MCF 10A (cell line): ENCODE measurements around the gene TRIM44. TPM values are rescaled to one million over a fixed set of nuclear protein-coding genes. Genes with fewer than 3 reads are reported as not detected.

Experiments
- BruUV-seq: library from RNA; stranded (reverse); fragments of 400-500 nt; replicated peaks from 2 replicates; lab custom pipeline; 2021; lab: Mats Ljungman, UMichigan
- CTCF ChIA-PET: fragments of 300-600 bp; sonication (Branson Sonifier 250); formaldehyde crosslinking; extraction: SDS; loops from one replicate; lab custom pipeline; 2021; ENCODE audit warnings: antibody characterized with exemption, inconsistent platforms; lab: Yijun Ruan, JAX
- POLR2A ChIA-PET: fragments of 300-600, 350-650 bp; sonication (Branson Sonifier 250); formaldehyde crosslinking; extraction: SDS; loops from one replicate; lab custom pipeline; 2020; ENCODE audit warnings: antibody characterized with exemption, inconsistent platforms; lab: Yijun Ruan, JAX
- DNase-seq: peaks from one replicate; pipeline ENCODE4 v3.0.0-alpha.2; 2018; ENCODE audit not compliant: unreplicated experiment
- H3K27ac Mint-ChIP-seq: one replicate; pipeline ENCODE4 v1.8.0; 2022; ENCODE audit warnings: mild to moderate bottlenecking, low read depth, mixed read lengths; ENCODE audit not compliant: unreplicated experiment
- H3K27me3 Mint-ChIP-seq: one replicate; pipeline ENCODE4 v1.8.0; 2022; ENCODE audit warnings: mixed read lengths; ENCODE audit not compliant: insufficient read depth, unreplicated experiment
- H3K36me3 Mint-ChIP-seq: one replicate; pipeline ENCODE4 v1.8.0; 2022; ENCODE audit warnings: mild to moderate bottlenecking, moderate library complexity, mixed read lengths; ENCODE audit not compliant: insufficient read depth, unreplicated experiment
- H3K4me1 Mint-ChIP-seq: one replicate; pipeline ENCODE4 v1.8.0; 2022; ENCODE audit warnings: mixed read lengths; ENCODE audit not compliant: insufficient read depth, unreplicated experiment
- H3K4me3 Mint-ChIP-seq: one replicate; pipeline ENCODE4 v1.8.0; 2022; ENCODE audit warnings: mild to moderate bottlenecking, moderate library complexity, mixed read lengths; ENCODE audit not compliant: unreplicated experiment
- H3K9me3 Mint-ChIP-seq: one replicate; pipeline ENCODE4 v1.8.0; 2022; ENCODE audit warnings: mixed read lengths; ENCODE audit not compliant: unreplicated experiment
- CTCF ChIP-seq: fragments of 200-600 bp; IDR thresholded peaks from one replicate; pipeline ENCODE4 v1.8.0; 2022; ENCODE audit warnings: antibody characterized with exemption, mild to moderate bottlenecking; ENCODE audit not compliant: unreplicated experiment
- intact Hi-C: fragments of 100-400 bp; cut with micrococcal nuclease; formaldehyde crosslinking; loops from 2 replicates; pipeline ENCODE4 v1.14.1; 2022
- total RNA-seq: library from RNA; stranded (reverse); gene quantifications from 2 replicates; pipeline ENCODE4 v1.2.3, GENCODE V29; 2022

The TRIM44 gene
- total RNA-seq, 1 experiment from 2014 or later, result 103 TPM

DNA sequence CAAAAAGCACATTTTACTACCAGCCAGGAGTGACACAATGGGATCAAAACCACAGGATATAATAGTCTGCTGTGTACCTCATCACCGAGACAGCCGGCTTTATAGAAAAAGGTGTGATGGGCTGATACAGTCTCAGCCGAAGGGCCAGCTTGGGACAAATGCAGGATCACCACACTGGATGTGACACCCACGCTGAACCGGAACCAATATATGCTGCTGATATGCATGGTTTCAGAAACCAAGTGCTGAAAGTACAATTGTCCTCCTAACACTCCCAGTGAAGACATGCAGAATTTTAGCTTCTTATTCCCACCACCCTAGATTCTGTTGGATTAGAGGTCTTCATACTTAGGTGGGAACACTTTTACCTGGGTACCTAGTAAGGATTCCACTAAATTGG, 184.3 kb downstream of the TRIM44 start:
- intact Hi-C loops, result no loop called here
- no peak for TF ChIP-seq CTCF
- ChIA-PET CTCF (interaction anchor here (0.6 kb wide), 1 partner anchor 12 kb away, joined by 3 read pairs; no protein-coding TSS in a partner anchor), POLR2A (no interaction called here)
- Mint-ChIP-seq H3K4me3 (no peak overlapping the region), H3K9me3 (no peaks in the 10 kb centered on the region), H3K27me3 (no peaks in the 10 kb centered on the region), H3K27ac (no peak overlapping the region), H3K36me3 (no peaks in the 10 kb centered on the region), H3K4me1 (no peaks in the 10 kb centered on the region)
- no TSS peak for BruUV-seq
- DNase-seq, result no peak

- no peaks in the 10 kb centered on the region for H3K4me1 Mint-ChIP-seq
- H3K9me3 Mint-ChIP-seq, result no peaks in the 10 kb centered on the region
- TF ChIP-seq CTCF, result no peak
- no peaks in the 10 kb centered on the region for H3K27me3 Mint-ChIP-seq
- no peak overlapping the region for H3K4me3 Mint-ChIP-seq
- ChIA-PET POLR2A (interaction anchor here (1.5 kb wide), 1 partner anchor 25 kb away, joined by 4 read pairs; no protein-coding TSS in a partner anchor), CTCF (interaction anchor here (0.6 to 0.7 kb wide), 2 partner anchors 12 to 25 kb away, joined by 3 read pairs; no protein-coding TSS in a partner anchor)
- BruUV-seq, result no TSS peak
- no peak for DNase-seq
- H3K27ac Mint-ChIP-seq, result no peak overlapping the region
- intact Hi-C loops, result no loop called here
- H3K36me3 Mint-ChIP-seq, result no peaks in the 10 kb centered on the region
Observed at GRCh38 chr11:35847473-35847872, 184.9 kb downstream of the TRIM44 start.

DNA sequence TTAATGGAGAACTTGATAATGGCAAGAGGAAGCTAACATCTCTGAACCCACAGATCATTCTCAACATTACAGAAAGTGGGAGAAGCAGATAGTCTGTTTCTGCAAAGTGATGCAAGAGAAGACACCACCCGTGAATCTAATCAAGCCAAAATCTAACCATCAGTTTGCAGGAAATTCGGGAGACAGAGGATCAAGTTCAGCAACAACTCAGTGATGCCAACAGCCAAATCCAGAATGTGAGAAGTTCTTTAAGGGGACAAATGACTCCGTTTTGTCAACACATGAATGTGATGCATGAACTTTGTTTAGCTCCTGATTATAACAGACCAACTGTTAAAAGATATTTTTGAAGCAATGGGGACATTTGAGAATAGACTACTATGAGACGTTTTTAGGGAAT, 186.0 kb downstream of the TRIM44 start:
- BruUV-seq, result no TSS peak
- Mint-ChIP-seq H3K27me3 (no peaks in the 10 kb centered on the region), H3K4me3 (no peak overlapping the region), H3K27ac (no peak overlapping the region), H3K4me1 (no peaks in the 10 kb centered on the region), H3K36me3 (no peaks in the 10 kb centered on the region), H3K9me3 (no peaks in the 10 kb centered on the region)
- POLR2A ChIA-PET, result interaction anchor here (1.5 kb wide), 1 partner anchor 24 kb away, joined by 4 read pairs; no protein-coding TSS in a partner anchor
- TF ChIP-seq CTCF, result no peak
- no peak for DNase-seq
- intact Hi-C loops, result no loop called here
- CTCF ChIA-PET, result interaction anchor here (1.2 to 1.4 kb wide), 2 partner anchors 14 to 27 kb away, joined by 4 read pairs; no protein-coding TSS in a partner anchor

- Mint-ChIP-seq H3K36me3 (no peaks in the 10 kb centered on the region), H3K9me3 (no peaks in the 10 kb centered on the region), H3K27me3 (no peaks in the 10 kb centered on the region), H3K4me1 (no peaks in the 10 kb centered on the region), H3K4me3 (no peak overlapping the region), H3K27ac (no peak overlapping the region)
- ChIA-PET CTCF (interaction anchor here (0.6 to 1.4 kb wide), 4 partner anchors 15 to 304 kb away, joined by 3 to 4 read pairs (median 4); no protein-coding TSS in a partner anchor), POLR2A (no interaction called here)
- no peak for DNase-seq
- TF ChIP-seq CTCF, result no peak
- intact Hi-C loops, result no loop called here
- no TSS peak for BruUV-seq
Observed at GRCh38 chr11:35850191-35850590, 187.6 kb downstream of the TRIM44 start.
